Urinary bladder (tissue), 4 donors: ENCODE data around the gene SREBF1. TPM values are rescaled to one million over a fixed set of nuclear protein-coding genes. Genes with fewer than 3 reads are reported as not detected.

Experiments used
- DNase-seq: peaks from one replicate; pipeline ENCODE4 v3.0.0-alpha.2; 2015; ENCODE audit errors: extremely low spot score
- H3K27ac ChIP-seq: one replicate; pipeline ENCODE4 v1.5.1; 2013; ENCODE audit warnings: low read depth, mild to moderate bottlenecking, moderate library complexity
- H3K36me3 ChIP-seq: one replicate; pipeline ENCODE4 v1.6.1; 2013; ENCODE audit warnings: mild to moderate bottlenecking, moderate library complexity; ENCODE audit not compliant: insufficient read depth
- H3K4me1 ChIP-seq: one replicate; pipeline ENCODE4 v1.6.1; 2013; ENCODE audit warnings: mild to moderate bottlenecking, moderate library complexity; ENCODE audit not compliant: insufficient read depth
- H3K4me3 ChIP-seq: one replicate; pipeline ENCODE4 v1.5.1; 2013; ENCODE audit warnings: low read depth, low read length
- WGBS: extraction: QIAGEN DNeasy Blood & Tissue Kit; methylation state at CpG from one replicate; pipeline ENCODE4 v1.1.7; 2013; 5-methylcytosine and 5-hydroxymethylcytosine counted together
- polyA plus RNA-seq: library from polyadenylated mRNA; stranded (reverse); fragments of 200-250 nt; gene quantifications from one replicate; pipeline ENCODE4 v1.2.3, GENCODE V29; 2013
- total RNA-seq: library from RNA; depleted of rRNA; stranded (reverse); fragments of >200 nt; gene quantifications from one replicate; pipeline ENCODE4 v1.2.3, GENCODE V29; 2014
- donor health status: healthy with polysubstance abuse.
- donor health status: healthy.

SREBF1 gene
- total and polyA plus RNA-seq, 2 donors = 21.1 to 56.2 TPM

- no peaks in the 10 kb centered on the region for H3K36me3 ChIP-seq
- no peak for DNase-seq
- H3K4me1 ChIP-seq = peaks cover 2% of the 10 kb centered on the region
- H3K27ac ChIP-seq = no peak overlapping the region
- H3K4me3 ChIP-seq = no peak overlapping the region
- 95% methylated on average over 6 of the region's 6 CpGs for WGBS
Observed at GRCh38 chr17:17789410-17789809, 47.4 kb downstream of the SREBF1 start.

- DNase-seq = no peak
- H3K4me1 ChIP-seq = peaks cover 2% of the 10 kb centered on the region
- 85% methylated on average over 8 of the region's 8 CpGs for WGBS
Observed at GRCh38 chr17:17788967-17789366, 47.8 kb downstream of the SREBF1 start.

GRCh38 chr17:17787568-17787967, 49.2 kb downstream of the SREBF1 start:
- H3K27ac ChIP-seq = no peak overlapping the region
- WGBS = 95% methylated on average over 7 of the region's 7 CpGs
- H3K4me3 ChIP-seq = no peak overlapping the region
- H3K4me1 ChIP-seq = peaks cover 2% of the 10 kb centered on the region
- no peaks in the 10 kb centered on the region for H3K36me3 ChIP-seq
- DNase-seq = no peak

More at GRCh38 chr17:17788967-17789366, 47.8 kb downstream of the SREBF1 start:
- Histone ChIP-seq H3K36me3 (no peaks in the 10 kb centered on the region), H3K4me3 (no peak overlapping the region), H3K27ac (no peak overlapping the region)

GRCh38 chr17:17786998-17787397, 49.8 kb downstream of the SREBF1 start:
- DNase-seq = no peak
- H3K27ac ChIP-seq = no peak overlapping the region
- H3K36me3 ChIP-seq = no peaks in the 10 kb centered on the region
- 87% methylated on average over 2 of the region's 2 CpGs for WGBS
- H3K4me3 ChIP-seq = no peak overlapping the region
- peaks cover 2% of the 10 kb centered on the region for H3K4me1 ChIP-seq

GRCh38 chr17:17785407-17785806, 51.4 kb downstream of the SREBF1 start:
- Histone ChIP-seq H3K4me3 (no peak overlapping the region), H3K27ac (no peak overlapping the region), H3K4me1 (no peaks in the 10 kb centered on the region), H3K36me3 (no peaks in the 10 kb centered on the region)
- DNase-seq = no peak
- 84% methylated on average over 11 of the region's 11 CpGs for WGBS

GRCh38 chr17:17784657-17785267, 52.0 kb downstream of the SREBF1 start:
- no peak overlapping the region for H3K4me3 ChIP-seq
- no peak for DNase-seq
- no peaks in the 10 kb centered on the region for H3K36me3 ChIP-seq
- no peaks in the 10 kb centered on the region for H3K4me1 ChIP-seq
- WGBS = 68% methylated on average over 7 of the region's 7 CpGs
- no peak overlapping the region for H3K27ac ChIP-seq

GRCh38 chr17:17783825-17784656, 52.7 kb downstream of the SREBF1 start:
- WGBS = 16% methylated on average over 37 of the region's 37 CpGs
- Histone ChIP-seq H3K4me3 (peak overlapping the region; percentile 65), H3K27ac (peak overlapping the region; percentile 49), H3K36me3 (no peaks in the 10 kb centered on the region), H3K4me1 (no peaks in the 10 kb centered on the region)
- no peak for DNase-seq

GRCh38 chr17:17783116-17783824, 53.5 kb downstream of the SREBF1 start:
- Histone ChIP-seq H3K4me3 (peak overlapping the region; percentile 65), H3K27ac (peak overlapping the region; percentile 49), H3K36me3 (no peaks in the 10 kb centered on the region), H3K4me1 (no peaks in the 10 kb centered on the region)
- 3% methylated on average over 75 of the region's 75 CpGs for WGBS
- DNase-seq = no peak

- Histone ChIP-seq H3K4me1 (no peaks in the 10 kb centered on the region), H3K27ac (peak overlapping the region; percentile 61), H3K4me3 (peak overlapping the region; percentile 65), H3K36me3 (no peaks in the 10 kb centered on the region)
- DNase-seq = no peak
- 1% methylated on average over 56 of the region's 57 CpGs for WGBS
Observed at GRCh38 chr17:17782523-17783115, 54.2 kb downstream of the SREBF1 start.

- H3K27ac ChIP-seq = peak overlapping the region; percentile 81
- peak overlapping the region; percentile 65 for H3K4me3 ChIP-seq
- 2% methylated on average over 87 of the region's 88 CpGs for WGBS
- H3K4me1 ChIP-seq = no peaks in the 10 kb centered on the region
- DNase-seq = no peak
- no peaks in the 10 kb centered on the region for H3K36me3 ChIP-seq
Observed at GRCh38 chr17:17781591-17782496, 54.9 kb downstream of the SREBF1 start.

GRCh38 chr17:17780922-17781590, 55.7 kb downstream of the SREBF1 start:
- no peaks in the 10 kb centered on the region for H3K4me1 ChIP-seq
- 27% methylated on average over 11 of the region's 11 CpGs for WGBS
- peak overlapping the region; percentile 81 for H3K27ac ChIP-seq
- no peaks in the 10 kb centered on the region for H3K36me3 ChIP-seq
- H3K4me3 ChIP-seq = no peak overlapping the region
- DNase-seq = peak; percentile 50

GRCh38 chr17:17779015-17779611, 57.7 kb downstream of the SREBF1 start:
- DNase-seq = no peak
- Histone ChIP-seq H3K4me3 (no peak overlapping the region), H3K4me1 (no peaks in the 10 kb centered on the region), H3K36me3 (no peaks in the 10 kb centered on the region), H3K27ac (peak overlapping the region; percentile 60)
- WGBS = 42% methylated on average over 16 of the region's 16 CpGs
